ENCODE data around the gene ENTREP3.
A peak's percentile ranks its signal among the peaks of the same experiment; 100 is the strongest.
"Not testable (repeated sequence)": the region's sequence is repeated elsewhere in the genome, so short reads cannot be mapped to it uniquely, and the experiment has no call there.

ENTREP3 gene

DNA sequence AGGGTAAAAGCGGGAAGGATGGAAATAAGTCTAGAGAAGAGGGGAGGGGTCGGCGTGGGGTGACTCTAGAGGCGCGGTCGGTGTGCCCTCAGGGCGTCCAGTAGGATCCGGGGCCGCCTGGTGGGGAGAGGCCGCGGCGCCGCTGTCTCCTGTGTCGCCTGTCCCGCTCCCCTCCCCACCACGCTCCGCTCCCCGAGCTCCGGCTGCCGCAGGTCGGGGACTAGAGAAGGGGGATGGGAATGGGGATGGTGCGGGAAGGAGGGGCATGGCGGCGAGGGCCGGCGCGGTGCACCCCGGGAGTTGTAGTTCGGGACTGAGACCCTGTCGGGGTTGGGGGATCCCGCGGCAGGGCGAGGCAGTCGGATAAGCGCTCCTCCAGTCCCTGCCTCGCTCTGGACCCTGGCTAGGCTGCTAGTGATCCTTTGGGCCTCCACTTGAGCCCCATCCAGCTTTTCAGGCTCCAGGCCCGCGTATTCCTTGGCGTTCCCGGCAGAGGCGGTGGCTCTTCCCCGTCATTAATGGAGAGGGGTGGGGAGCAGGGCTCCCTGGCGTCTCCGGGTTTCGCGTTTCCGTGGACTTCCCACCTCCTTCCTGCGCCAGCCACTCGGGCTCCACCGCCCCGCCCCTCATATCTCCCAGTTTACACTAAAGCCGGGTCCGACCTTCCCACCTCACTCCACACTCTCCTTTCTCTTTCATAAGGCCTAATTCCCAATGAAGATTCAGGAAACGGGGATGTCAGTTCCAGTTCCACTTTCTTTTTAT is at the start of gene ENTREP3:
Gene ENTREP3, minus strand, starts transcription at position 241 of the 765 bp plus-strand sequence. CDS start 606 bp downstream, outside the sequence.
- peak in 2 of 3 donors; percentile 51 to 69 for DNase-seq (ENCODE audit: low read depth in 3 of 3, low spot score in 1 of 3)

- DNase-seq (ENCODE audit: low read depth in 3 of 3, low spot score in 1 of 3), result no peak
These were observed 49.3 kb upstream of the ENTREP3 start for GRCh38 chr1:155304558-155305063.

DNA sequence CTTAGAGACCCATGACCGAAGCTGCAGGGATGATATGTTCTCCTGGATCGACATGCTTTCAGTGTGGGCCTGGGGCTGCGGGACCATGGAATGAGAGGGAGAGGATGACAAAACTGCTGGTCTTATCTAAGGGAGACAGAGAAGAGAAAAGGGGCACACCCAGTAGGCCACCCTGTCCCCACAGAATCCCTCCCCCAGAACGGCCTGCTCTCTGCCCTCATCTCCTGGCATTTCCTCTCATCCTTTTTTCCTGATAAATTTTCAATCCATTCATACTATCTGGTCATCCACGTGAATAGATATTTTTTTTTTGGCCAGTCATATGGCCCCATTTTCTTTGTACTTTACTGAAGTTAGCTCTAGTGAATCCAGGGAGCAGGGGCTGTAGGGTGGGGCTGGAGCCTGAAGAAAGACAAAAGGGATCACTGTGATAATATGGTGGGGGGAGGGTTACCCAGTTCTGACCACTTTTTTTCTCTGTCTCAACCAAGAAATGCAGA is 46.1 kb upstream of the ENTREP3 start, which contains the start of gene PKLR:
Gene PKLR, minus strand, starts transcription at position 97 of the 500 bp plus-strand sequence. Its CDS starts 43 bp downstream, at position 54.
- DNase-seq (ENCODE audit: low read depth in 3 of 3, low spot score in 1 of 3), result no peak

GRCh38 chr1:155300553-155301329 is 45.5 kb upstream of the ENTREP3 start:
- DNase-seq (ENCODE audit: low read depth in 3 of 3, low spot score in 1 of 3), result no peak

DNA sequence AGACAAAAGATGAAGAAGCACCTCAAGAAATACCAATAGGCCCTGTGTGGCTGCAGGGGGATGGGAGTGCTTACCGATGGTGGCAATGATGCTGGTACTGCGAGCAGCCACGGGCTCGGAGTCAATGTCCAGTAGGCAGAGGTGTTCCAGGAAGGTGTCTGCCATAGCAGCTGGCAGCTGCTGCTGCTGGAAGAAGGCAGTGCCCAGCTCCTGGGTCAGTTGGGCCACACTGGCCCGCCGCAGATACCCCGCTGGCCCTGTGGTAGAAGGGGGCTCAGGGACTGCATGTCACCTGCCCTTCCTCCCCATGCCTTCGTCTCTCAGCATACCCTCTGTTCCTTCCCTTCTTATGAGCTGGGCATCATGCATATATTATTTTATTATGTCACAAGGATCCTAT is 44.7 kb upstream of the ENTREP3 start:
- no peak for DNase-seq (ENCODE audit: low read depth in 3 of 3, low spot score in 1 of 3)

- no peak for DNase-seq (ENCODE audit: low read depth in 3 of 3, low spot score in 1 of 3)
These were observed 42.1 kb upstream of the ENTREP3 start for GRCh38 chr1:155297384-155297783.

GRCh38 chr1:155296661-155297060 is 41.4 kb upstream of the ENTREP3 start:
- no peak for DNase-seq (ENCODE audit: low read depth in 3 of 3, low spot score in 1 of 3)

DNA sequence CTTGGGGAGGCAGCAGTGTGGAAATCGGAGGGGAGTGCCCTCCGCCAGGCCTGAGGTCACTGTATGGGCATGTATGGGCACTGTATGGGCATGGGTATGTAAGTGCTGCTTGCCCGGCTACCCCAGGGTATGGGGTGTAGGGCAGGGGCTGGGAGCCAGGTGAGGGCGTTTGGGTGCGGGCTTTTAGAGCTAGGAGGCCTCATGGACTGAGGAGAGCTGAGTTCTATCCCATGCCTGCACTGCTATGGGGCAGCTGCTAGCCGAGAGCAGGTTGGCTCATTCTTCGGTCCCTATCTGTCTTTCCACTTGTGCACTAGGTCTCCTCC is 40.6 kb upstream of the ENTREP3 start:
- DNase-seq (ENCODE audit: low read depth in 3 of 3, low spot score in 1 of 3), result no peak

DNA sequence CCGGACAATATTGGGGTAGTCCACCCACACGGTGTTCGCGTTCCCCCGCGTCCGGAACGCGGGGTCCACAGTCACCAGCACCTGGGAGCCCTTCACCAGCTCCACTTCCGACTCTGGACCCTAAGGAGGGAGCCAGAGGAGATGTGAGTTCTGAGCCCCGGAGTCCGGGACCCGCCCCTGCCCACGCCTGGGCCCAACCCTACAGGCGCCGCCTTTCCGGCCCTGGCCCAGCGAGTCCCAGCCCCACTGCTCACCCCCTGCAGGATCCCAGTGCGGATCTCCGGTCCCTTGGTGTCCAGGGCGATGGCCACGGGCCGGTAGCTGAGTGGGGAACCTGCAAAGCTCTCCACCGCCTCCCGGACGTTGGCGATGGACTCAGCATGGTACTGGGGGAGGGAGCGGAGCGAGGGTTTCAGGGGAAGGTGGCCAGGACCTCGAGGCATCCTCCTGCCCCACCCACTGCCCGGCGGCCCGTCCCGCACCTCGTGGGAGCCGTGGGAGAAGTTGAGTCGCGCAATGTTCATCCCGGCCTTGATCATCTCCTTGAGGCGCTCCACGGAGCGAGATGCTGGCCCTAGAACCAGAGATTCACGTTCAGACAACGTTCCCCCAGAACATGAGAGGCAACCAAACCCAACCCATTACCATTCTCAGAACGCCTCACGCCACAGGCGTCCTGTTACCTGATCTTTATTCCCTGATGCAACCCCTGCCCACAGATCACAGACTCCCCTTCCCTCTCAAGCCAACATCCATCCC is 40.1 kb upstream of the ENTREP3 start:
- DNase-seq (ENCODE audit: low read depth in 3 of 3, low spot score in 1 of 3), result no peak

GRCh38 chr1:155294520-155295182 is 39.4 kb upstream of the ENTREP3 start:
- no peak for DNase-seq (ENCODE audit: low read depth in 3 of 3, low spot score in 1 of 3)

GRCh38 chr1:155293086-155293749 is 37.9 kb upstream of the ENTREP3 start:
- DNase-seq (ENCODE audit: low read depth in 3 of 3, low spot score in 1 of 3), result no peak

DNA sequence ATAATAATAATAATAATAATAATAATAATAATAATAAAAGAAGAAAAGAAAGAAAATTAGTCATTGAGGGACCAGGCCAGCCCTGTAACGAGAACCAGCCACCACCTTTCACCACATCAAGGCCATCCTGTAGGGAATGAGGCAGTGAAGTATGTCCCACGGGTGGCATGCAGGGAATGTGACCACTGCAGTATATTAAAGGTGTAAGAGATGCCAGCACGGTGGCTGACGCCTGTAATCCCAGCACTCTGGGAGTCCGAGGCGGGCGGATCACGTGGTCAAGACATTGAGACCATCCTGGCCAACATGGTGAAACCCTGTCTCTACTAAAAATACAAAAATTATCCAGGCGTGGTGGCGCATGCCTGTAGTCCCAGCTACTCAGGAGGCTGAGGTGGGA is 35.7 kb upstream of the ENTREP3 start:
- not testable (repeated sequence) for DNase-seq (ENCODE audit: low read depth in 3 of 3, low spot score in 1 of 3)

- DNase-seq (ENCODE audit: low read depth in 3 of 3, low spot score in 1 of 3), result no peak
These were observed 32.8 kb upstream of the ENTREP3 start for GRCh38 chr1:155287987-155288543.

DNA sequence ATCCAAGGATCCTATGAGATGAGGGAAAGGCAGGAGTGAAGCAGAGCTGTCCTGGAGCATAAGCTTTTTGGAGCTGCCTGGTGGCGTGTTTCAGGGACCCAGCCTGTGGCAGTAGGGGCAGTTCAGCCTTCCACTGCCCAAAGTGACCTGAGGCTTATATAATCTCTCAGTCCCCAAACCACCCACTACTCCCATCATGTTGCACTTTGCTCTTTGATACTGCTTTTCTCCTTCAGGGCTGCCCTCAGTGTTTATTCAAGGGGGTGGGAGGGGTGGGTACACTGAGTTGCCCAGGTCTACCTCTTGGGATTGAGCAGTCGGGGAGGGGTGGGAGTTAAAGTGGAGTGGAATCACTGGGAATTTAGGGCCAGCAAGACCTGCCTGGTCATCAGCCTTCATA is 31.3 kb upstream of the ENTREP3 start:
- DNase-seq (ENCODE audit: low read depth in 3 of 3, low spot score in 1 of 3), result no peak

DNA sequence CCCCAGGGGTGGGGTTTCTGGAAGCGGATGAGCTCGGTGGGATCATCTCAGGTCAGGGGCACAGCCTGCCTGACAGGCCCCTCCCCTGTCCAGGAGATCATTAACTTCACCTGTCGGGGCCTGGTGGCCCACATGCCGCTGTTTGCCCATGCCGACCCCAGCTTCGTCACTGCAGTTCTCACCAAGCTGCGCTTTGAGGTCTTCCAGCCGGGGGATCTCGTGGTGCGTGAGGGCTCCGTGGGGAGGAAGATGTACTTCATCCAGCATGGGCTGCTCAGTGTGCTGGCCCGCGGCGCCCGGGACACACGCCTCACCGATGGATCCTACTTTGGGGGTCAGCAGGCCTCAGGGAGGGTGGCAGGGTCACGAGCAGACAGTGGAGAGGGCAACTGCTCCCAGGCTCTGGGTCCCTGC is 30.4 kb upstream of the ENTREP3 start:
- no peak for DNase-seq (ENCODE audit: low read depth in 3 of 3, low spot score in 1 of 3)

DNA sequence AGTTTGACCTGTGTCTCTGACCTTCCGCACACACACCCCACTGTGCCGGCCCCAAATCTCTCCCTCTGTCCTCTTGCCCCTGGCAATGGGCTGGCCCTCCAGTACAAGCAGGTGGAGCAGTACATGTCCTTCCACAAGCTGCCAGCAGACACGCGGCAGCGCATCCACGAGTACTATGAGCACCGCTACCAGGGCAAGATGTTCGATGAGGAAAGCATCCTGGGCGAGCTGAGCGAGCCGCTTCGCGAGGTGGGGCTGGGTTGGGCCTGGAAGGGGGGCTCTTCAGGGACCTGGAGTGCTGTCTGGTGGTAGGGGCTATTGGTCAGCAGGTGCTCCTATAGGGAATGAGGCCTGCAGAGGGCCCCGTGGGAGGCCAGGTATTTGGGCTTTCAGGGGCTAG is 29.8 kb upstream of the ENTREP3 start:
- DNase-seq (ENCODE audit: low read depth in 3 of 3, low spot score in 1 of 3), result no peak

DNA sequence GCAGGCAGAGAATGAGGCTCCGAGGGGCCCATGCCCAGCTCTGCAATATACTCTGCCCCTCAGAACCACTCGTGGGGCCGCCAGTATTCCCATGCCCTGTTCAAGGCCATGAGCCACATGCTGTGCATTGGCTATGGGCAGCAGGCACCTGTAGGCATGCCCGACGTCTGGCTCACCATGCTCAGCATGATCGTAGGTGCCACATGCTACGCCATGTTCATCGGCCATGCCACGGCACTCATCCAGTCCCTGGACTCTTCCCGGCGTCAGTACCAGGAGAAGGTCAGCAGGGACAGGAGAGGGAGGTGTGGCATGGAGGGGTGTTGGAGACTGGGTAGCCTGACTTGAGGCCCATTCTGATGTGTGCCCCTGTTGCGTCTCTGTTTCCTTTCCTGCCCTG is 29.2 kb upstream of the ENTREP3 start:
- DNase-seq (ENCODE audit: low read depth in 3 of 3, low spot score in 1 of 3), result no peak

DNA sequence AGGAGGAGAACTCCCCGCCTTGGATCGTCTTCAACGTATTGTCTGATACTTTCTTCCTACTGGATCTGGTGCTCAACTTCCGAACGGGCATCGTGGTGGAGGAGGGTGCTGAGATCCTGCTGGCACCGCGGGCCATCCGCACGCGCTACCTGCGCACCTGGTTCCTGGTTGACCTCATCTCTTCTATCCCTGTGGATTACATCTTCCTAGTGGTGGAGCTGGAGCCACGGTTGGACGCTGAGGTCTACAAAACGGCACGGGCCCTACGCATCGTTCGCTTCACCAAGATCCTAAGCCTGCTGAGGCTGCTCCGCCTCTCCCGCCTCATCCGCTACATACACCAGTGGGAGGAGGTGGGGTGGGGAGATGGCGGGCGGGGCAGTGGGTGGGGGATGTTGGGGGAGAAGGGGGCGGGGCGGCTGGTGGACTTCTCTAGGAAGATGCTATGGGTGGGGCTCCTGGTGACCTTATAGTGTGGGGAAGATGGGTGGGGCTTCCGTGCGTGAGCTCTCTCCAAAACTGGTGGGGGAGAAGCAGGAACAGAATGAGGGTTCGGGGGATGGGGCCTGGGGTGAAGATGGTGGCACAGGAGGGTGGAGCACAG is 27.3 kb upstream of the ENTREP3 start:
- no peak for DNase-seq (ENCODE audit: low read depth in 3 of 3, low spot score in 1 of 3)

GRCh38 chr1:155279268-155279667 is 24.0 kb upstream of the ENTREP3 start:
- no peak for DNase-seq (ENCODE audit: low read depth in 3 of 3, low spot score in 1 of 3)

Measured in stimulated activated CD4-positive, alpha-beta T cell treated with anti-CD3 and anti-CD28 coated beads, TNF-alpha, amount 100 ng/mL, for 1 hour (primary cell).